NCI-H1694 (cell line): ENCODE results near the gene CENPF.
"Not testable (repeated sequence)": the region's sequence is repeated elsewhere in the genome, so short reads cannot be mapped to it uniquely, and the experiment has no call there.

Source experiments
- DNase-seq: peaks from one replicate; lab custom pipeline; 2025; lab: John Stamatoyannopoulos, UW

The CENPF gene

GRCh38 chr1:214584805-214585766 is 17.9 kb upstream of the CENPF start:
- peak; percentile 43 for DNase-seq

- DNase-seq: no peak
These were observed 16.4 kb upstream of the CENPF start for GRCh38 chr1:214586621-214587020.

- no peak for DNase-seq
These were observed 15.8 kb upstream of the CENPF start for GRCh38 chr1:214587165-214587564.

GRCh38 chr1:214588963-214589597 is 13.9 kb upstream of the CENPF start:
- DNase-seq: no peak

GRCh38 chr1:214590696-214591095 is 12.3 kb upstream of the CENPF start:
- DNase-seq: no peak

GRCh38 chr1:214591918-214592317 is 11.1 kb upstream of the CENPF start:
- DNase-seq: not testable (repeated sequence)

- DNase-seq: no peak
These were observed 9.8 kb upstream of the CENPF start for GRCh38 chr1:214593158-214593557.

- DNase-seq: no peak
These were observed 841 bp downstream of the CENPF start for GRCh38 chr1:214603819-214604252.

GRCh38 chr1:214604523-214604922 is 1.5 kb downstream of the CENPF start:
- no peak for DNase-seq

- DNase-seq: not testable (repeated sequence)
These were observed 2.5 kb downstream of the CENPF start for GRCh38 chr1:214605484-214605883.

- not testable (repeated sequence) for DNase-seq
These were observed 3.2 kb downstream of the CENPF start for GRCh38 chr1:214605933-214606925.

GRCh38 chr1:214607492-214608215 is 4.7 kb downstream of the CENPF start:
- DNase-seq: not testable (repeated sequence)

GRCh38 chr1:214608216-214608783 is 5.3 kb downstream of the CENPF start:
- not testable (repeated sequence) for DNase-seq

GRCh38 chr1:214608817-214609216 is 5.8 kb downstream of the CENPF start:
- DNase-seq: not testable (repeated sequence)

GRCh38 chr1:214609692-214610091 is 6.7 kb downstream of the CENPF start:
- DNase-seq: no peak

GRCh38 chr1:214610136-214610535 is 7.1 kb downstream of the CENPF start:
- DNase-seq: not testable (repeated sequence)

GRCh38 chr1:214615109-214615508 is 12.1 kb downstream of the CENPF start:
- DNase-seq: no peak

GRCh38 chr1:214615871-214616270 is 12.9 kb downstream of the CENPF start:
- no peak for DNase-seq

GRCh38 chr1:214617246-214617645 is 14.3 kb downstream of the CENPF start:
- DNase-seq: no peak

GRCh38 chr1:214617843-214618242 is 14.8 kb downstream of the CENPF start:
- DNase-seq: no peak

- peak; percentile 52 for DNase-seq
These were observed 18.2 kb downstream of the CENPF start for GRCh38 chr1:214621236-214621635.
